Transverse colon (tissue), 4 donors: ENCODE results near the gene PLPP1. TPM values are rescaled to one million over a fixed set of nuclear protein-coding genes. Genes with fewer than 3 reads are reported as not detected.
A peak's percentile ranks its signal among the peaks of the same experiment; 100 is the strongest.

Source experiments
- DNase-seq: peaks from one replicate; pipeline ENCODE4 v3.0.0-alpha.2; 2019
- H3K27ac ChIP-seq, 4 donors: fragments of 200-600 bp; sonication (generic); 2 replicates each; pipeline ENCODE4 v1.5.1; 2016 to 2018; ENCODE audit warnings: inconsistent platforms in 4 of 4
- H3K27me3 ChIP-seq: fragments of 200-600 bp; sonication (generic); 2 replicates; pipeline ENCODE4 v1.5.1; 2017; ENCODE audit warnings: inconsistent platforms
- H3K36me3 ChIP-seq, 4 donors: fragments of 200-600 bp; sonication (generic); 2 replicates each; pipeline ENCODE4 v1.5.1; 2017 to 2019; ENCODE audit warnings: inconsistent platforms in 4 of 4
- H3K4me1 ChIP-seq, 4 donors: fragments of 200-600 bp; sonication (generic); 2 replicates each; pipeline ENCODE4 v1.5.1; 2017 to 2020; ENCODE audit warnings: inconsistent platforms in 4 of 4
- H3K4me3 ChIP-seq, 4 donors: fragments of 200-600 bp; sonication (generic); 1 replicate in 1 of 4; 2 replicates in 3 of 4; pipeline versions ENCODE4 v1.5.1 to v1.6.1; 2017 to 2019; ENCODE audit warnings: inconsistent platforms in 4 of 4
- H3K9me3 ChIP-seq, 2 donors: fragments of 200-600 bp; sonication (generic); 2 replicates each; pipeline ENCODE4 v1.5.1; 2017 to 2019; ENCODE audit warnings: inconsistent platforms in 2 of 2
- CTCF ChIP-seq, 5 experiments: fragments of 200-600 bp in 3 of 5; fragments of 450-650 bp in 2 of 5; sonication (generic) in 3 of 5; IDR thresholded peaks; 1 replicate in 2 of 5; 2 replicates in 3 of 5; pipeline ENCODE4 v1.5.1; 2016 to 2017; ENCODE audit warnings: antibody characterized with exemption in 5 of 5, inconsistent platforms in 3 of 5, mild to moderate bottlenecking in 2 of 5, moderate library complexity in 1 of 5
- EP300 ChIP-seq: sonication (generic); formaldehyde crosslinking; IDR thresholded peaks from one replicate; pipeline ENCODE4 v1.6.1; 2017; ENCODE audit warnings: antibody characterized with exemption, low read depth
- POLR2A ChIP-seq: fragments of 450-650 bp; IDR thresholded peaks from one replicate; pipeline ENCODE4 v1.6.1; 2016; ENCODE audit warnings: antibody characterized with exemption, mild to moderate bottlenecking, moderate library complexity
- POLR2AphosphoS5 ChIP-seq, 3 donors: sonication (generic); formaldehyde crosslinking; IDR thresholded peaks; one replicate each; pipeline ENCODE4 v1.6.1; 2016; ENCODE audit warnings: antibody characterized with exemption in 3 of 3
- WGBS, 2 donors: methylation state at CpG; one replicate each; pipeline ENCODE4 v1.1.5; 2018; ENCODE audit warnings: low coverage in 1 of 2; 5-methylcytosine and 5-hydroxymethylcytosine counted together
- in situ Hi-C, 4 donors: fragments of 200-750 bp; cut with MboI; loops; one replicate each; pipeline versions ENCODE4 v1.15.0 to v1.15.1; 2017; ENCODE audit warnings: low sequenced_read_pairs in 3 of 4, low pct_ligation_motif_present in 1 of 4, low pct_unique_long_range_greater_than_20kb in 1 of 4
- intact Hi-C: fragments of 100-400 bp; cut with DNase I; formaldehyde crosslinking; loops from one replicate; pipeline ENCODE4 v1.15.1; 2023; ENCODE audit warnings: low total_unique reads
- total RNA-seq, 4 donors: library from RNA; depleted of rRNA; stranded (reverse); fragments of >200 nt; gene quantifications; one replicate each; pipeline ENCODE4 v1.1.0, GENCODE V29; 2016

PLPP1 gene
- total RNA-seq, 4 donors from 2014 or later, result 222 to 335 (median 288) TPM

DNA sequence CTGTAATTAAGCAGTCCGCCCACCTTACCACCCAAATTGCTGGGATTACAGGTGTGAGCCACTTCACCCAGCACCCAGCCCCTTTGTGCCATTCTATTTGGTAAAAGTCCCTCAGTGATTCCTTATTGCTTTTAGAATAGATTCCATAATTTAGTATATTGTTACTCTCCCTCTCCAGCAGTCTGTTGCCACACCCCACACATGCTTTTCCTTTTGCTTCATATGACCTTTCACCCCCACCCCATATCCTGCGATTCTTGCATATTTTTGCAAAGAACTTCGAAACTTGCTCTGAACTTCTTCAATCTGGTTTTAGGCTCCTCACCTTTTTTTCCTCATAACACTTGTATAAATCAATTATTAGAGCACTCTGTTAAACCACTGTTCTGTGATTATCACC is 126.8 kb downstream of the PLPP1 start:
- Histone ChIP-seq H3K27ac (no peak overlapping the region), H3K4me3 (no peak overlapping the region), H3K9me3 (no peaks in the 10 kb centered on the region), H3K27me3 (no peaks in the 10 kb centered on the region), H3K4me1 (peaks cover 0 to 10% (median 6%) of the 10 kb centered on the region in 4 donors), H3K36me3 (peaks cover 0 to 19% (median 4%) of the 10 kb centered on the region in 4 donors)
- DNase-seq, result no peak
- WGBS, 2 donors, result 89% methylated on average over 2 to 3 of the region's 3 CpGs
- TF ChIP-seq CTCF (IDR thresholded peaks at IDR 0.05) (no peak), POLR2A (no peak), EP300 (no peak), POLR2AphosphoS5 (IDR thresholded peaks at IDR 0.05) (no peak)
- intact Hi-C loops (loop anchor here (5.0 kb wide), 1 partner anchor 284 kb away; no protein-coding TSS in a partner anchor), in situ Hi-C loops (loop anchor here in 3 of 4 donors (5.0 to 25.0 kb wide), 2 partner anchors 279 to 284 kb away; no protein-coding TSS in a partner anchor)

DNA sequence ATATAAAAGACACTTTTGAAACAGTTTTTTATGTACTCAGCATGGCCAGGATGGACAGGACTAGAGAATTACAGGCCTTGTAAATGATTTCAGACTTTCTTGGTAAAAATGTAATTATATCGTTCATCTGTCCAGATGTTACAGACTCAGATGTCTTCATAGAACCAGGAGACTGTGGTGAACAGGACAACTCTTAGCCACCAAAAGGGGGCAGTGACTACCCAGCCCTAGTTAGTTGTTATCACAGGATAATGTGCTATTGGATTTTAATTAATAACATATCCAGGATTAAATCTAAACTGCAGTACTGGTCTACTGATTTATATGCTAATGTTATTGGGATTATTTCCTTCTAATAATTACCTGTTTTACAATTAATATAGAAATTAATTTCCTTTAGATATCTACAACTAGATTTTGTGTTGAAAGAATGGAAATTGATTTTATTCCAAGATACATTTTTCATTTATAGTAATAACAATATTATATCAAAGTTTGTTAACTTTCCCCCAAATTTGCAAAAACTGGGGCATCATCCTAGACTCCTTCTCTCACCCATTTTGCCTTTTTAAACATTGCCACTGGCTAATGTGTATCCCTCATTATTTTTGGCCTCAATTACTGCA is 127.6 kb downstream of the PLPP1 start:
- intact Hi-C loops, result loop anchor here (5.0 kb wide), 1 partner anchor 285 kb away; no protein-coding TSS in a partner anchor
- in situ Hi-C loops, result loop anchor here in 3 of 4 donors (5.0 to 25.0 kb wide), 2 partner anchors 280 to 285 kb away; no protein-coding TSS in a partner anchor
- no peak for DNase-seq
- no peaks in the 10 kb centered on the region for H3K27me3 ChIP-seq
- H3K36me3 ChIP-seq, result peaks cover 0 to 19% (median 4%) of the 10 kb centered on the region in 4 donors
- no peaks in the 10 kb centered on the region for H3K9me3 ChIP-seq
- peaks cover 0 to 10% (median 6%) of the 10 kb centered on the region in 4 donors for H3K4me1 ChIP-seq
- H3K4me3 ChIP-seq, result no peak overlapping the region
- peak; percentile 53 to 76 (median 62) for TF ChIP-seq CTCF (IDR thresholded peaks at IDR 0.05)
- TF ChIP-seq POLR2A, result no peak
- no peak for TF ChIP-seq POLR2AphosphoS5 (IDR thresholded peaks at IDR 0.05)
- H3K27ac ChIP-seq, result no peak overlapping the region
- 50 to 60% methylated on average over 1 of the region's 1 CpG for WGBS, 2 donors

DNA sequence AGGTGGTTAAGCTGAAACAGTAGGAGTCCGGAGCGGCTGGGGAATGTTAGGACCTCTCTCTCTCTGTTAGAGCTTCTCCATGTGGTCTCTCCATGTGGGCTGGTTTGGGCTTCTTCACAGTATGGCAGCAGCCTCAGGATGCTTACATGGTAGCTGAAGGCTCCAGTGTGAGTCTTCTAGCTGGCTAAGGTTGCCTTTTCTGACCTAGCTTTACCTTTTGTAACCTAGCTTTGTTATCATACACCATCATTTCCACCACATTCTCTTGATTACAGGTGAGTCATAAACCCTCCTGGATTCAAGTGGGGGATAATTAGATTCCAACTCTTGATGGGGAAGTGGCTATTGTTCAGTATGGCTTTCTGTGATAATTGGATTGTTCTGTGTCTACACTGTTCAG is 128.5 kb downstream of the PLPP1 start:
- in situ Hi-C loops (loop anchor here in 3 of 4 donors (5.0 to 25.0 kb wide), 2 partner anchors 281 to 286 kb away; no protein-coding TSS in a partner anchor), intact Hi-C loops (loop anchor here (5.0 kb wide), 1 partner anchor 286 kb away; no protein-coding TSS in a partner anchor)
- Histone ChIP-seq H3K27ac (no peak overlapping the region), H3K4me1 (peaks cover 0 to 10% (median 6%) of the 10 kb centered on the region in 4 donors), H3K27me3 (no peaks in the 10 kb centered on the region), H3K9me3 (no peaks in the 10 kb centered on the region), H3K36me3 (peaks cover 0 to 19% (median 7%) of the 10 kb centered on the region in 4 donors), H3K4me3 (no peak overlapping the region)
- WGBS, 2 donors, result 98% methylated on average over 2 of the region's 2 CpGs; no CpG with 5 or more reads in 1 of the 2 donors
- TF ChIP-seq CTCF (IDR thresholded peaks at IDR 0.05), result no peak
- no peak for TF ChIP-seq POLR2AphosphoS5 (IDR thresholded peaks at IDR 0.05)
- no peak for TF ChIP-seq POLR2A
- no peak for TF ChIP-seq EP300
- DNase-seq, result no peak

- in situ Hi-C loops, result loop anchor here in 2 of 4 donors (25.0 kb wide), 1 partner anchor 285 kb away; no protein-coding TSS in a partner anchor
- H3K4me1 ChIP-seq, result peaks cover 0 to 3% (median under 1%) of the 10 kb centered on the region in 4 donors
- intact Hi-C loops, result no loop called here
- H3K4me3 ChIP-seq, result no peak overlapping the region
- TF ChIP-seq POLR2A (no peak), CTCF (IDR thresholded peaks at IDR 0.05) (peak in 2 of 5 experiments; percentile 14 to 17), POLR2AphosphoS5 (IDR thresholded peaks at IDR 0.05) (no peak), EP300 (no peak)
- peaks cover 0 to 28% (median 6%) of the 10 kb centered on the region in 4 donors for H3K36me3 ChIP-seq
- H3K27me3 ChIP-seq, result no peaks in the 10 kb centered on the region
- H3K27ac ChIP-seq, result no peak overlapping the region
- 47% methylated on average over 2 of the region's 2 CpGs; no CpG with 5 or more reads in 1 of the 2 donors for WGBS, 2 donors
- H3K9me3 ChIP-seq, result no peaks in the 10 kb centered on the region
- no peak for DNase-seq
Measured at GRCh38 chr5:55402199-55402598, 132.6 kb downstream of the PLPP1 start.
